Measurements from ENCODE around the gene LGALS3BP.
A peak's percentile ranks its signal among the peaks of the same experiment; 100 is the strongest.

Gene LGALS3BP

DNA sequence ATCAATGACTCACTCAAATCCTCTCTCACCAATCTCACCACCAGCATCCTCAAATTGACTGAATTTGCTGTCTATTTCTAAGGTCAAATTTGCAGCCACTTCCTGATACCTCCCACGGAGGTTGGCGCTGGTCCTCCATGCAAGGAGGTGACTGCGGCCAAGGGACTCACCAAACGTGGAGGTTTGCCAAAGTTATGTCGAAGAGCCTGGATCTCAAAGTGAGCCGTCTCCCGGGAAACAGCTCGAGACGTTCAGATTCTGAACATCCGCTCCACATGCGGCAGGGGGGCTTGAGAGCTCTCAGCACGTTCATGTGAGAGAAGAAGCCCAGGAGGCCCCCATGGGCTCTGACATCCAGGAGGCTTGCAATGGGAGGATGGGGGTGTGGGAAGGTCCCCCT lies 22.6 kb downstream of the LGALS3BP start:
- H3K9me3 ChIP-seq (ENCODE audit: control insufficient read depth in 2 of 2, low read length in 2 of 2), result no peaks in the 10 kb centered on the region
- no peaks in the 10 kb centered on the region for H3K36me3 ChIP-seq (ENCODE audit: control insufficient read depth in 2 of 2, insufficient read depth in 2 of 2, low read length in 2 of 2)
- H3K27me3 ChIP-seq (ENCODE audit: control insufficient read depth in 1 of 2, insufficient read depth in 2 of 2, low read length in 2 of 2), result no peaks in the 10 kb centered on the region
- no peak overlapping the region for H3K27ac ChIP-seq (ENCODE audit: low read length)
- H3K9ac ChIP-seq (ENCODE audit: low read length in 2 of 2), result no peak overlapping the region
- peaks cover 11% of the 10 kb centered on the region for H3K4me1 ChIP-seq (ENCODE audit: control insufficient read depth, insufficient read depth, low read length)
- H3K4me3 ChIP-seq (ENCODE audit: low read length in 2 of 2), result no peak overlapping the region

DNA sequence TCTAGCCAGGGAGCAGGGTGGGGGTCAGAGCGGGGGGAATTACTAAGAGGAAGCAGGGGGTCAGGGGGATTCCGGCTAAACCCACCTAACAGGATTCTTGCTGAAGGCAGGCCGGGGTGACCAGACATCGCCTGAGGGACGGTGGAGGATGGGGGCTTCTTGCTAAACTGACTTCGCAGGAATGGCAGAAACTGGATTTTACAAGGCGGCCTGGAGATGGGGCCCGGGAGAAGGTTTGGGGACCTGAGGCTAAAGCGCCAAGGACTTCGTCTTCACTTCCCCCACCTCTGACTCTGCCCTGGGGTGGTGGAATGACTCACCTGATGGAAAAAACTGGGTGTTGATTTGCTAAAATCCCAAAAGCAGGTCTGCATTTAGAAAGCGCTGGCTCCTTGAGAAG lies 23.5 kb downstream of the LGALS3BP start:
- H3K27ac ChIP-seq (ENCODE audit: low read length), result no peak overlapping the region
- H3K4me3 ChIP-seq (ENCODE audit: low read length in 2 of 2), result no peak overlapping the region
- H3K9ac ChIP-seq (ENCODE audit: low read length in 2 of 2), result no peak overlapping the region
- peaks cover 0 to under 1% of the 10 kb centered on the region in 2 donors for H3K9me3 ChIP-seq (ENCODE audit: control insufficient read depth in 2 of 2, low read length in 2 of 2)
- H3K4me1 ChIP-seq (ENCODE audit: control insufficient read depth, insufficient read depth, low read length), result peaks cover 18% of the 10 kb centered on the region
- no peaks in the 10 kb centered on the region for H3K27me3 ChIP-seq (ENCODE audit: control insufficient read depth in 1 of 2, insufficient read depth in 2 of 2, low read length in 2 of 2)
- no peaks in the 10 kb centered on the region for H3K36me3 ChIP-seq (ENCODE audit: control insufficient read depth in 2 of 2, insufficient read depth in 2 of 2, low read length in 2 of 2)

DNA sequence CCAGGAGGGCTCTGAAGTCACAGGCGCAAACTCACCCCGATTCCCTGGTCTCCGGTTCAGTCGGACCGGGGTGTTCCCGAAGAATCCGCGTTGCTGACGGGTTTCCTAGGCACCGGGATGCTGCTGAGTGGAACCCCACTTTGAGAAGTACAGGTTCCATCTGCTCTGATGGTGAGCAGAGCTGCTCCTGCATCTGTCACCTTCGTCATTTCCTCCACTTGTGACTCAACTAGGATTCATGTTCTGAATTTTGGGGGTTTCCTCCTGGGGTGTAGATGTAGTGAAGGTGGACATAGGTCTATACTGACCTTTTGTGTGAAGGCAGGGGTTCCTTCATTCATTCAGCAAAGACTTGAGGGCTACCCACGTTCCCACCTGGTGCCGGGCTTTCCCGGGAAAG lies 25.0 kb downstream of the LGALS3BP start:
- H3K27me3 ChIP-seq (ENCODE audit: control insufficient read depth in 1 of 2, insufficient read depth in 2 of 2, low read length in 2 of 2), result no peaks in the 10 kb centered on the region
- no peak overlapping the region for H3K4me3 ChIP-seq (ENCODE audit: low read length in 2 of 2)
- peaks cover 8 to 10% of the 10 kb centered on the region in 2 donors for H3K9me3 ChIP-seq (ENCODE audit: control insufficient read depth in 2 of 2, low read length in 2 of 2)
- no peak overlapping the region for H3K27ac ChIP-seq (ENCODE audit: low read length)
- H3K4me1 ChIP-seq (ENCODE audit: control insufficient read depth, insufficient read depth, low read length), result peaks cover 18% of the 10 kb centered on the region
- H3K36me3 ChIP-seq (ENCODE audit: control insufficient read depth in 2 of 2, insufficient read depth in 2 of 2, low read length in 2 of 2), result no peaks in the 10 kb centered on the region
- no peak overlapping the region for H3K9ac ChIP-seq (ENCODE audit: low read length in 2 of 2)

DNA sequence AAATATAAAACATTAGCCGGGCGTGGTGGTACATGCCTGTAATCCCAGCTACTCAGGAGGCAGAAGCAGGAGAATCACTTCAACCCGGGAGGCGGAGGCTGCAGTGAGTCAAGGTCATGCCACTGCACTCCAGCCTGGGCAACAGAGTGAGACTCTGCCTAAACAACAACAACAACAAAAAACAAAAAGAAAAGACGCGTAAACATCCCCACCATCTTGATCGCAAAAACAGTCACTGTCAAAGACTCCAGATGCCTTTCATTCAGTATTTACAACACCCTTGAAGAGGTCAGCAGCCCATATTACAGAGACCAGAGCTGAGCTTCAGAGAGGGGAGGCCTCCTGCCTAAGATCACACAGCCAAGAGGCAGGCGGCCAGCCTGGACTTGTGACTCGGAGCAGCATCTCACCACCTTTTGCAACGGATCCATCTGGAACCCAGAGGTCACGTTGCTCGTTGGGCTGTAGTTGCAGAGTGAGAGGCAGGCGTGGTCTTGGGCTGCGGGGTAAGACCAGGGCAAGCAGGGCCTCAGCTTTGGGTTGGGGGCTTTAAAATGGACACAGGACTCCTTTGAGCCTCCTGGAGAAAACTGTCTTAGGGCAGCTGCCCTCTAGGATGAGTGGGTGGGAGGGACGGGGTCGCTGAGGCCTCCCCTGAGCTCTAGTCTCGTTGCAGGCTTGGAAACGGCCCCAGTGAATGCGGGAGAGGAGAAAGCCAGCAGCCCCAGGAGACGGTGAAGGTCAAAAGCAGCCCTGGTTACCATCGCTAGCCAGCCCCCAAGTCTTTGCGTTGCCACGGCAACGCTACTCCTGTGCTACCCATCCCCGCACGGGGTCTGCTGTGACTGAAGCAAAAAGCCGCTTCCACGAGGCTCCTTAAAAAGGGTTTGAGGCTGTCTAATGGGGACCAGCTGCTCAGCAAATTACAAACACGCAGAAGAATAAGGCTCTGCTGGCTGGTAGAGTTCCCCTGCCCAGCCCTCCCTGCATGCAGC lies 26.1 kb downstream of the LGALS3BP start:
- H3K9ac ChIP-seq (ENCODE audit: low read length in 2 of 2), result no peak overlapping the region
- H3K9me3 ChIP-seq (ENCODE audit: control insufficient read depth in 2 of 2, low read length in 2 of 2), result peaks cover 8 to 10% of the 10 kb centered on the region in 2 donors
- H3K4me3 ChIP-seq (ENCODE audit: low read length in 2 of 2), result no peak overlapping the region
- peaks cover 18% of the 10 kb centered on the region for H3K4me1 ChIP-seq (ENCODE audit: control insufficient read depth, insufficient read depth, low read length)
- no peaks in the 10 kb centered on the region for H3K36me3 ChIP-seq (ENCODE audit: control insufficient read depth in 2 of 2, insufficient read depth in 2 of 2, low read length in 2 of 2)
- no peak overlapping the region for H3K27ac ChIP-seq (ENCODE audit: low read length)
- H3K27me3 ChIP-seq (ENCODE audit: control insufficient read depth in 1 of 2, insufficient read depth in 2 of 2, low read length in 2 of 2), result no peaks in the 10 kb centered on the region

DNA sequence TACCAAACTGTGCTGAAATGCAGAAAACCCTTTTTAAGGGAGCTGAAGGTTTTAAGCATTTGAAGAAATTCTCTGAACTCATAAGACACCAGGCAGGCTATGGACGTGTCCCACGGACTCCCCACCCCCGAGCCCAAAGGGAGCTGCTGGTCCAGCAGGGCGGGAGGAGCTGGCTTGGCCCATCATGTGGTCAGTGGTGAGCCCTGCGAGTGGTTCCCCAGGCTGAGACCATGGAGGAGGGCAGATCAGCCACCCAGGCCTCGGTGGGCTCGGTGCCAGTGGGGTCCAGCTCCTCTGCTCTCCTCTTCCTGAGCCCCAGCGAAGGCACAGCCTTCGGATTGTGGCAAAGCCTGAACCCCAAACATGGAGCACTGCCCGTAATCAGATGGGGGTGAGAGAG lies 27.0 kb downstream of the LGALS3BP start:
- no peaks in the 10 kb centered on the region for H3K36me3 ChIP-seq (ENCODE audit: control insufficient read depth in 2 of 2, insufficient read depth in 2 of 2, low read length in 2 of 2)
- H3K4me3 ChIP-seq (ENCODE audit: low read length in 2 of 2), result no peak overlapping the region
- peaks cover 8 to 10% of the 10 kb centered on the region in 2 donors for H3K9me3 ChIP-seq (ENCODE audit: control insufficient read depth in 2 of 2, low read length in 2 of 2)
- peaks cover 18% of the 10 kb centered on the region for H3K4me1 ChIP-seq (ENCODE audit: control insufficient read depth, insufficient read depth, low read length)
- no peak overlapping the region for H3K27ac ChIP-seq (ENCODE audit: low read length)
- H3K9ac ChIP-seq (ENCODE audit: low read length in 2 of 2), result no peak overlapping the region
- no peaks in the 10 kb centered on the region for H3K27me3 ChIP-seq (ENCODE audit: control insufficient read depth in 1 of 2, insufficient read depth in 2 of 2, low read length in 2 of 2)

DNA sequence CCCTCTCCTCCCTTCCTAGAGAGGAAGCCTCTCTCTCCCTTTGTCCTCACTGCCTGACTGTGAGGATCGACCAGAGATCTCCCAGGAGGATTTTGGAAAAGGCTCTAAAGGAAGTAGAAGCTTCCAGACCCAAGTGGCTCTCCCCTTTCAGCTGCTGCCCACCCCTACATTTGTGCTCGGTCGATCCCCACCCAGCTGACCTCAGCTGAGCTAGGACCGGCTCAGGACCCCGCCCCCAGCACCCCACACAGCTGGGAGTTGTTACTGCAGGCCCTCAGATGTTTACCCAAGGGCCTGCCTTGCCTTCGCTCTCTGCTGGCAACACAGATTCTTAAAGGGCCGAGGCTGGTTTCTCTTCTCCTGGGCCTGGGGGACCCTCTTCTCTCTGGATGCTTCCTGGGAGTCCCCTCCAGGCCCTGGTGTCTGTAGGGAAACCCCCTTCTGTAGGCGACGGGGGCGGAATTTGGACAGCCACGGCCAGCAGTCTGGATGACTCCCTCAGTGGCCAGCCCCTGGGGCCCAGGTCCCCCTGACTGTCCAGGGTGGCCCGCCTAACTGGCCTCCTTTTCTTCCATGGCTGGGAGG lies 27.7 kb downstream of the LGALS3BP start:
- peak overlapping the region in 1 of 2 donors; percentile 5 for H3K9ac ChIP-seq (ENCODE audit: low read length in 2 of 2)
- H3K4me1 ChIP-seq (ENCODE audit: control insufficient read depth, insufficient read depth, low read length), result peaks cover 18% of the 10 kb centered on the region
- no peaks in the 10 kb centered on the region for H3K36me3 ChIP-seq (ENCODE audit: control insufficient read depth in 2 of 2, insufficient read depth in 2 of 2, low read length in 2 of 2)
- no peak overlapping the region for H3K4me3 ChIP-seq (ENCODE audit: low read length in 2 of 2)
- H3K27ac ChIP-seq (ENCODE audit: low read length), result no peak overlapping the region
- H3K9me3 ChIP-seq (ENCODE audit: control insufficient read depth in 2 of 2, low read length in 2 of 2), result peaks cover 8 to 10% of the 10 kb centered on the region in 2 donors
- H3K27me3 ChIP-seq (ENCODE audit: control insufficient read depth in 1 of 2, insufficient read depth in 2 of 2, low read length in 2 of 2), result no peaks in the 10 kb centered on the region

DNA sequence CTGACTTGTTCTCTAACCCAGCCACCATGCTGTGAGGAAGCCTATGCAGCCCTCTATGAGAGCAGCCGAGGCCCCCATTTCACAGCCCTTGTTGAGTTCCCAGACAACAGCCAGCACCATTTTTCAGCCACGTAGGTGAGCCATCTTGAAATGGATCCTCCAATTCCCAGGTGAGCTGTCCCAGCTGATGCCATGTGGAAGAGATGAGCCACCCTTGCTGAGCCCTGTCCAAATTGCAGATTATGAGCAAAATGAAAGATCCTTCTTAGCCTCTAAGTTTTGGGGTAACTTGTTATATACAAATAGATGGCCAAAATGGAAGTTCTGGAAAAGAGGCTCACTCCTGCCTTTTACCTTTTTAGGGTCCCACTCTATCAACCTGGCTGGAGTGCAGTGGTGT lies 28.9 kb downstream of the LGALS3BP start:
- H3K9me3 ChIP-seq (ENCODE audit: control insufficient read depth in 2 of 2, low read length in 2 of 2), result peaks cover 8 to 10% of the 10 kb centered on the region in 2 donors
- no peak overlapping the region for H3K4me3 ChIP-seq (ENCODE audit: low read length in 2 of 2)
- H3K9ac ChIP-seq (ENCODE audit: low read length in 2 of 2), result no peak overlapping the region
- H3K27ac ChIP-seq (ENCODE audit: low read length), result no peak overlapping the region
- no peaks in the 10 kb centered on the region for H3K27me3 ChIP-seq (ENCODE audit: control insufficient read depth in 1 of 2, insufficient read depth in 2 of 2, low read length in 2 of 2)
- H3K4me1 ChIP-seq (ENCODE audit: control insufficient read depth, insufficient read depth, low read length), result peaks cover 18% of the 10 kb centered on the region
- no peaks in the 10 kb centered on the region for H3K36me3 ChIP-seq (ENCODE audit: control insufficient read depth in 2 of 2, insufficient read depth in 2 of 2, low read length in 2 of 2)

DNA sequence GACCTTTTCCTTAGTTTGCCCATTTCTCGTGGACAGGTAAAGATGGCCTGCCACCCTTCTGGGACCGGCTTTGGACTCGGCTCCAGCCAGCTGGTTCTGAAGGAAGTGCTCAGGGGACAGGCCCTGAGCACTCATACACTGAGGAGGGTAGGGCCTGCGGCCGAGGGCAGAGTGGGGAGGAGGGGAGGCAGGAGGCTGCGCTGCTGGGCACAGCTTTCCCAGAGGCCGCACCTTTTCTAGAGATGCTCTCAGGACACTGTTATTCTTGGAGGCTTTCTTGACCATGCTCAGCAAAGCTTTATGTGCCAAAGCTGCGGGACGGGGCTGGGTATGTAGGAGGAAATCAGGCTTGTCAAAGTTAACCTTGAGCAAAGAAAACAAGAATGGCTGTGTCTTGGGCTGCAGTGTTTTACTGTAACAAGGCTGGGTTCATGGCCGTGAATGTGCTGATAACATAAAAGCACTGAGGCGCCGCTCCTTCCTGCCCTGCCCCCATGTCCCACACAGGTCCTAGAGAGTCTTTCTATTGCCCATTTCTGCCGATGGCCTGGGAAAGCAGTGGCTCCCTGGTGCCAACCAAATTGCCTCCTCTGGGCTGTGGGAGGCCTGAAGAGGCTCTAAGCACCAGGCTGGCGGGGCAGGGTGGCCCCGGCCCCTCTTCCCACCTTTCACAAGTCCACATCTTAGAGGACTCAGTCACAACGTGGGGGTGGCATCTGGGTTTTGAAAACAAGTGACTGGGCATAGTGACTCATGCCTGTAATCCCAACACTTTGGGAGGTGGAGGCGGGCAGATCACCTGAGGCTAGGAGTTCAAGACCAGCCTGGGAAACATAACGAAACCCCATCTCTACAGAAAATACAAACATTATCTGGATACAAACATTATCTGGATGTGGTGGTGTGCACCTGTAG lies 32.2 kb downstream of the LGALS3BP start:
- no peaks in the 10 kb centered on the region for H3K27me3 ChIP-seq (ENCODE audit: control insufficient read depth in 1 of 2, insufficient read depth in 2 of 2, low read length in 2 of 2)
- peaks cover 11% of the 10 kb centered on the region for H3K4me1 ChIP-seq (ENCODE audit: control insufficient read depth, insufficient read depth, low read length)
- H3K4me3 ChIP-seq (ENCODE audit: low read length in 2 of 2), result no peak overlapping the region
- H3K9me3 ChIP-seq (ENCODE audit: control insufficient read depth in 2 of 2, low read length in 2 of 2), result peaks cover 8 to 10% of the 10 kb centered on the region in 2 donors
- H3K27ac ChIP-seq (ENCODE audit: low read length), result no peak overlapping the region
- H3K9ac ChIP-seq (ENCODE audit: low read length in 2 of 2), result no peak overlapping the region
- no peaks in the 10 kb centered on the region for H3K36me3 ChIP-seq (ENCODE audit: control insufficient read depth in 2 of 2, insufficient read depth in 2 of 2, low read length in 2 of 2)

DNA sequence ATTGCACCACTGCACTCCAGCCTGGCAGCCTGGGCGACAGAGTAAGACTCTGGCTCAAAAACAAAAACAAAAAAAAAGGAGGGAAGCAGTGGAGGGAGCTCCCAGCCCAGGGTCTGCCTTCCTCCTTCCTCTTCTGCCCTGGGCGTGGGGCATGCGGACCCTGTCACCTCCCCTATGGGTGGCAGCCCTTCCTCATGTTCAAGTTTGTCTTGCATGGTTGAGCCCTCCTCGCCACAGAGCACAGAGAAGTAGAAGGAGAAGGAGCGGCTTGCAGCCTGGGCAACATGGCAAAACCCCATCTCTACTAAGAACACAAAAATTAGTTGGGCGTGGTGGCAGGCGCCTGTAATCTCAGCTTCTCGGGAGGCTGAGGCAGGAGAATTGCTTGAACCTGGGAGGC lies 33.1 kb downstream of the LGALS3BP start:
- Histone ChIP-seq H3K27ac (ENCODE audit: low read length) (no peak overlapping the region), H3K4me3 (ENCODE audit: low read length in 2 of 2) (no peak overlapping the region), H3K36me3 (ENCODE audit: control insufficient read depth in 2 of 2, insufficient read depth in 2 of 2, low read length in 2 of 2) (no peaks in the 10 kb centered on the region), H3K9ac (ENCODE audit: low read length in 2 of 2) (no peak overlapping the region), H3K9me3 (ENCODE audit: control insufficient read depth in 2 of 2, low read length in 2 of 2) (peaks cover 8 to 10% of the 10 kb centered on the region in 2 donors), H3K27me3 (ENCODE audit: control insufficient read depth in 1 of 2, insufficient read depth in 2 of 2, low read length in 2 of 2) (no peaks in the 10 kb centered on the region), H3K4me1 (ENCODE audit: control insufficient read depth, insufficient read depth, low read length) (peaks cover 4% of the 10 kb centered on the region)

DNA sequence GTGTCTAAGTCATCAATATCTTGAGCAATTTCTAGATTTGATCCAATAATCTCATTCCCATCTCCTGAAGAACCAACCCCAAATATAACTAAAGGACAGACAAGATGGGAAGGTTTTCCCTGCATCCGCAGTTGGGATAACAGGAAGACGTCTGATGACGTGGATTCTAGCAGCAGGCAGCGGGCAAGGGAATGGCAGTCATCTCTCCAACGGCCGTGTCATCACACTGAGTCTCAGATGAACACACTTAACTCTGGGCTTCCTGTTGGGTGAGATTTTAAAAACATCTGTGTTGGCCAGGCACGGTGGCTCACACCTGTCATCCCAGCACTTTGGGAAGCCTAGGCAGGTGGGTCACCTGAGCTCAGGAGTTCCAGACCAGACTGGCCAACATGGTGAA lies 33.6 kb downstream of the LGALS3BP start:
- H3K9ac ChIP-seq (ENCODE audit: low read length in 2 of 2), result no peak overlapping the region
- H3K4me3 ChIP-seq (ENCODE audit: low read length in 2 of 2), result no peak overlapping the region
- no peaks in the 10 kb centered on the region for H3K4me1 ChIP-seq (ENCODE audit: control insufficient read depth, insufficient read depth, low read length)
- H3K36me3 ChIP-seq (ENCODE audit: control insufficient read depth in 2 of 2, insufficient read depth in 2 of 2, low read length in 2 of 2), result no peaks in the 10 kb centered on the region
- H3K9me3 ChIP-seq (ENCODE audit: control insufficient read depth in 2 of 2, low read length in 2 of 2), result peaks cover 6 to 10% of the 10 kb centered on the region in 2 donors
- no peaks in the 10 kb centered on the region for H3K27me3 ChIP-seq (ENCODE audit: control insufficient read depth in 1 of 2, insufficient read depth in 2 of 2, low read length in 2 of 2)
- H3K27ac ChIP-seq (ENCODE audit: low read length), result no peak overlapping the region

Data from stomach smooth muscle (tissue), 2 donors.